HG03342 (cell line): ENCODE measurements around the gene RORC.
"Not testable (repeated sequence)": the region's sequence is repeated elsewhere in the genome, so short reads cannot be mapped to it uniquely, and the experiment has no call there.

Source experiments
- ATAC-seq: cut with Tn5 transposase; IDR thresholded peaks from one replicate; pipeline ENCODE4 v1.9.1; 2021; ENCODE audit warnings: mild to moderate bottlenecking, moderate library complexity; ENCODE audit not compliant: unreplicated experiment

The RORC gene

DNA sequence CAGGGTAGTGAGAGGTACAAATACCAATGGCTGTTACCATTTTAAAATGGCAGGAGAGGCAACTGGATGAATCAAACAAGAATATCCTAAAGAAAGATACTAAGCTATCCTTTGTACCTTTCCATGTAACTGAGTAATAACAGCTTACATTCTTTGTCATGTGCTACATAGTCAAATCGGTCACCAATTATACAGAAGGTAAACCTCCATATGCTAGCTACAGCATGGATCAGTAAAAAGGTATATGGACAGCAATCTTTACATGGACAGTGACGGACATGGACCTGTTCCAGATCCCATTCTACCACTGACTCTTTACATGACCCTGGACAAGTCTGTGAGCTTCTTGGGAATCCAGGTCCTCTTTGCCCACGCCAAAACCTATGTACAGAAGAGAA is 54.9 kb downstream of the RORC start:
- ATAC-seq, result no peak

DNA sequence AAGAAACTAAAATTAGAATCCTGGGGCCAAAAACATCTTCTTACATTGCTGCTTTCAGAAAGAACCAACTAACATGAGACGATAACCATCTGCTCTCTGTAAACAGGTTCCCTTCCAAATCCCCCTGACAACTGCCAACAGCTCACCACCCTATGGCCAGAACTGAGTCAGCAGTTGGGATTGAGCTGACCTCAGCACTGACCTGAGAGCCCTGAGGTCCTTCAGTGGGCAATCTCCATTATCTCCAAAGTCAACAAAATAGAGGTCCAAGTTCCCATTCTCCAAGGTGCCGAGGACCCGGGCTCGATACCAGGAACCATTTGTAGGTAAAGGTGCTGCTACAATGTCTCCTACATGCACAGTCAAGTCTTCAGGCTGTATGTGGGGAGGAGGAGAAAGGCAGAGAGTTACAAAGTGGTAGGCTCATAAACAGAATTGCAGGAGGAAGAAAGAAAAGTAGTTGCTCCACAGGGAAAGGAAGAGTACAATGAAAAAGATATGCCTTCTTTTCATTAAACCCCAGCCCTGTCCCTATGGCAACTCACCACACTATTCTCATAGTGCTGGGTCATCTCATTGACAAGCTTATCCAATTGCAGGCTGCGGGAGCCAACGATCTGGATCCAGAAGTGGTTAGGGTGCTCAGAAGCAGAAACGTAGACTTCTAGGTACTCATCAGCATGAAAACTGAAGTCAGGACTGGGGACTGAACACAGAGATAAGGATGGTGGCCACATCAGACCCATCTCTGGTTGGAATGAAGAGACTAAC is 55.5 kb downstream of the RORC start:
- ATAC-seq, result no peak

DNA sequence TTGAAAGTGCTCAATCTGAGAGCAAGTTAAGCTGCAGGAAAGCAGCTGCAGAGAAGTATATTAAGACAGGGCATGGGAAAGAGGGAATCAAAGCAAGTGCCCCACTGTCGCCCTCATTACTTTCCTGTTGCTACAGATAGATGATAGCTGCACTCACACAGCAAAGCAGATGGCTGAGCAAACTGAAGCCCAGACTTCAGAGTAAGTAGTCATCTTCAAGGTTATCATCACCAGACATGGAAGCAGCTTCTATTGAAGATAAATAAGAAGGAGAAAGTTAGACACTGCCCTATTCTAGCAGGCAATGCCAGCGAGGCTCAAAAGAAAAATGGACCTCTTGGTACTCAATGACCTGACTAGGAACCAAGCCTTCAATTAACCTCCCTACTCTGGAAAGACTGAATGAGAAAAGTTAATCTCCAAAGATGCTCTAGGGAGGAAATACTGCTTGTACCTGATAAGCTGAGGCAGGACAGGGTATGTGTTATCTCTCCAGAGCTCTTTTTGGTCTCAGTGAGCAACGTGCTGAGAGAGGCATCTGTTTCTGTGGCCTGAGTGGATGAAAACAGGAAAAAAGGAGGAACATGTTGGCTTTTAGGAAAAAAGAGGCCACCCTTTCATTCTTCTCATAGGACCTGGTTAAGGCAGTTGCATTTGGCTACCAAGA is 57.2 kb downstream of the RORC start:
- no peak for ATAC-seq

DNA sequence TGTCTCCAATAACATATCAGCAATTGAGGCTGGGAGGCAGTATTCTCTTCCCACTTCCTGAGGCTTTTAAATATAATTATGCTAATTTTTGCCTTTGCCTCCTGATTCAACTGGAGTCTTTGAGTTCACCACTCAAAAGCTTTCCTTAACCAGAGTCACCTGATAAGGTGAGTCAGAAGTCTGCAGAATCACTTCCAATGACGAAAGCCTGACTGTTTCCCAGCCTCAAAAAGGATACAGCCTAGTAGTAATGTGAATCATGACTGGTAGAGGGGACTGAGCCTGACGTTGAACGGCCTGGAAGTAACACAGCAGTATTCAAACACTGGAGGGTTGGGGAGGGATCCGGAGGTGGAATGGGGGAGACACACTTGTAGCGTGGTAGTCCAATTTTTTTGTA is 57.9 kb downstream of the RORC start:
- ATAC-seq, result no peak

DNA sequence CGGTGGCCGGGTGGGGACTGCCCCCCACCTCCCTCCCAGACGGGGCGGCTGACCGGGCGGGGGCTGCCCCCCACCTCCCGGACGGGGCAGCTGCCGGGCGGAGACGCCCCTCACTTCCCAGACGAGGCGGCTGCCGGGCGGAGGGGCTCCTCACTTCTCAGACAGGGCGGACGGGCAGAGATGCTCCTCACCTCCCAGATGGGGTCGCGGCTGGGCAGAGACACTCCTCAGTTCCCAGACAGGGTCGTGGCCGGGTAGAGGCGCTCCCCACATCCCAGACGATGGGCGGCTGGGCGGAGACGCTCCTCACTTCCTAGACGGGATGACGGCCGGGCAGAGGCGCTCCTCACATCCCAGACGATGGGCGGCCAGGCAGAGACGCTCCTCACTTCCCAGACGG is 62.3 kb downstream of the RORC start:
- ATAC-seq, result not testable (repeated sequence)

DNA sequence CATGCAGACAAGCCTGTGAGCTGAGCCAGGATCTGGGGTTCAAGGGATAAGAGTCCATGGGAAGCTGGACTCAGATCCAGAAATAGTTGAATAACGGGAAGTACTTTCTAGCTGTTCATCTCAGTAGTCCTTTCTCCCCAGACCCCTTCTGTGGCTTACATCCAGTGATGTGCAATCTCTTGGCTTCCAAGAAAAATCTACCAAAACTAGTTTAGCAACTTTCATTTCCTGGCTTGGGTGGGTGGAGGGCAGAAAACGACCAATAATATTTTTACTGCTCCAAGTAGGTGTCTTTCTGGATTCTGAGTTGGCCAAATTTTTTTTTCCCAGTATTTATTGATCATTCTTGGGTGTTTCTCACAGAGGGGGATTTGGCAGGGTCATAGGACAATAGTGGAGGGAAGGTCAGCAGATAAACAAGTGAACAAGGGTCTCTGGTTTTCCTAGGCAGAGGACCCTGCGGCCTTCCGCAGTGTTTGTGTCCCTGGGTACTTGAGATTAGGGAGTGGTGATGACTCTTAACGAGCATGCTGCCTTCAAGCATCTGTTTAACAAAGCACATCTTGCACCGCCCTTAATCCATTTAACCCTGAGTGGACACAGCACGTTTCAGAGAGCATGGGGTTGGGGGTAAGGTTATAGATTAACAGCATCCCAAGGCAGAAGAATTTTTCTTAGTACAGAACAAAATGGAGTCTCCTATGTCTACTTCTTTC is 63.1 kb downstream of the RORC start:
- ATAC-seq, result not testable (repeated sequence)

DNA sequence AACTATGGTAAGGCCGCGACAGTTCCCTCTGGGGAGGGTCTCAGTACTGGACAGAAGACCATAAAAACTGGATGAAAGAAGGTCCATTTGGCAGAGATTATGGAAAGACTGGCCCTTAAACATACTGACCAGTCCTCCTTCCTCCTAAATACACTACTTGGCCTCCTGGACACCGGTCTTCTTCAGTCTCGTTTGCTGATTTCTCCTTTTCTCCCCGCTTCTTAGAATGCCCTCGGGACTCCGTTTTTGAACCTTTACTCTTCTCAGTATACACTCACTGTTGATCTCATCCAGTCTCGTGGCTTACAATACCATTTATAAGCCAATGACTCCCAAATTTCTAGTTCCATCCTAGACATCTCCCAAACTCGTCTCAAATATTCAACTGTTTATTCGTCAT is 67.6 kb downstream of the RORC start:
- no peak for ATAC-seq

DNA sequence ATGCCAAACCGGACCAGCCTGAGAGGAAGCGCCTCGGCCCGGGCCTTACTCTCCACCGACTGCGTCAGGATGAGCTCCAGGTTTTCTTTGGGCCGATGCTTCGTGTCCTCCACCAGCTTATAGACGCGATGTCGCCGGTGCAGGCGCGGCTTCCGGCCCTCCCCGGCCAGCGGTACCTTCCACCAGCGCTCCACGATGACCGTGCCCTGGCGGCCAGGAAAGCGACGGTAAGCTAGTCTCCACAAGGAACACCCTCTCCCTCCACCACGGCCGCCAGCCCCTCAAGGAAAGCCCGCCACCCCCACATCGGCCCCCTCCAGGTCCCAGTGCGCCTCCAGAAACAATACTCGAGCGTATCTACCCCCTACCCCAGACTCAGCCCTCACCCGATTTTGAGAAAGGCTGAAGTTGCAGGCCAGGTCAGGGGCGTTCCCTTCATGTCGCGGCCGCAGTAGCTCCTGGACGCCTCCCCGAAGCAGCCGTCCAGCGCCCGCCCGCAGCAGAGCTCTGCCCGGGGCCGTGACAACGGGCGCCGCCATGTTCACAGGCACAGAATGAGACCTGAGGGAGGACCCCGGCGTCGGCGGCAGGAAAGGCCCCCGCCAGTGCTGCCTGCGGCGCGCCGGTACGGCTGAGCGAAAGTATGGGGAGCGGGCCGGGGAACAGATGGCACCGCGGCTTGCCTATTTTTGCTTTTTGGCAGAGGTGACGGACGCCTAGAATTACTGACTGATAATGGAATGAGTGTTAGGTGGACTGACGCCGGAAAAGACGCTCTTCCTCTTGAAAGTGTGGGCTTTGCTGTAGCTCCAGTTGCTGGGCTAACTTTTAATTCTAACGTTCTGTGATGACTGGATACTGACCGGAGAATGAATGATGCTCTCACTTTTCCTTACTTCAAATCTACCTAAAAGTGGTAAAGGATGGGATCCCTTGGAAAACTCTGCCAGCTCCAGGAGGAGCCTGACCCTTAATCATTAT is 68.4 kb downstream of the RORC start, which contains the start of gene MRPL9:
TSS of gene MRPL9 (minus strand) at position 556 of the 981 bp plus-strand sequence. CDS start at position 539, 17 bp downstream.
- ATAC-seq, result peak; percentile 87

DNA sequence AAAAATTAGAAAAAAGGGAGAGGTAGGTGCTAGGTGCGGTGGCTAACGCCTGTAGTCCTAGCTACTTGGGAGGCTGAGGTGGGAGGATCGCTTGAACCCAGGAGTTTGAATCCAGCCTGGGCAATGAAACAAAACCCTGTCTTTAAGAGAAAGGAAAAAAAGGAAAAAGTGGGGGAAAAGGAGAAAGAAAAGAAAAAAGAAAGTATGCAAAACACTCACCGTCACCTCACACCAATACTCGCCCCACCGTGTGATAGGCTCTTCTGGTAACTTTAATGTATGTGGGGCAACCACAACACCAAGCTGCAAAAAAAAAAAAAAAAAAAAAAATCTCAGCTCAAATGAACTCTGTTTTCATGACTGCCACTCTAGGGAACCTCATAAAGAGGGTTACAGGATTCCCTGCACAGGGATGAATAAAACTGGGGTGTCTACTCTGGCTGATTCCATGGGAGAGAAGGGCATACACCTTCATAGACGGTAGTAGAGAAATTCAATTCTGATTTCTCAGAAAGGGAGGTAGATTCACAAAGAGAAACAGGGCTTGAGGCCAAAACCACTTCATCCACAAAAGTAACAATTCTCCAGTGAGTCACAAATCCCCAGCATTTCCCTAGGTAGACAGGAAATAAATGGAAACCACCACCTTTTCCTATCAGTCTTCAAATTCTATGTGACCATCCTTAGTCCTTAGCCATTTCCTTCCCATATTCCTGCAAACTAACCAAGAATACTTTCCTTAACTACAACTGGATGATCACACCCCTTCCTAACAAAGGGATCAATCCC is 70.8 kb downstream of the RORC start:
- no peak for ATAC-seq

DNA sequence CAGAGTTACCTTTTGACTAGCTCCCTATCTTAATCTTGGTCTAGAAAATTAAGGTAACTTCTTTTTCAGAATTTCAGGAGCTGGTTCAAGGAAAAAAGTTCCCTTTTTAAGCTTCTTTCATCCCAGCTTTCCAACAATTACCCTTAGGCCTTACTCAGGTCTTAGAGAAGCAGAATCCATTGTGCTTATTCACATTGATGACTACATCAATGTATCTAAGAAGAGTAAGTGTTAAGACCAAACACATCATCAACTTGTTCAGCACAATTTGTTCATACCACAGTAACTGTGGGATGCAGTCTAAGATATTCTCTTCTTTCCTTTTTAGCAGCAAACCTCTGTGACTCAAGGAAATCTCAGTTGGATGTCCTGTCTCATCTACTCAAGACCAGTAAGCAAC is 72.4 kb downstream of the RORC start:
- no peak for ATAC-seq

DNA sequence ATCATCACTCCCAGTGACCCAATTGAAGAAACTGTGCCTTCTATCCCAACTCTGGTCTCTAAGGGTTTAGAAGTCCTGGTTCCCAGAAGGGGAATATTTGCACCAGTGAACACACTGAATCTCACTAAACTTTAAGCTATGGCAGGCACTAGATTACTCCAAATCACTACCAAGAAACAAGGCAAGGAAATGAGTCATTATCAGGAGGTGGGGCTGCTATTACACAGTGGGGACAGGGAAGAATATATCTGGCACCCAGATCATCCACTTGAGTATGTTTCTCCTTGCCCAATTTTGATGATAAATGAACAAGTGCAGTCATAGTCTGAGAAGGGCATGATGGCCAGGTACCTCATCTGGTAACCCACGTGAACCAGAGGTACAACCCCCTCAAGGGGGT is 75.3 kb downstream of the RORC start:
- ATAC-seq, result no peak
